Activated gamma-delta T cell treated with Interleukin-2 at 50 U/mL for 16 hours (primary cell): ENCODE results near the gene CDR2L.
"Not testable (repeated sequence)": the region's sequence is repeated elsewhere in the genome, so short reads cannot be mapped to it uniquely, and the experiment has no call there.

Experiments used
- DNase-seq: peaks from one replicate; pipeline ENCODE4 v3.0.0-alpha.2; 2020

Gene CDR2L

GRCh38 chr17:74982663-74983313 lies 4.6 kb upstream of the CDR2L start:
- DNase-seq, result not testable (repeated sequence)

- no peak for DNase-seq
Observed at GRCh38 chr17:74986206-74986576, 1.2 kb upstream of the CDR2L start.

- no peak for DNase-seq
Observed at GRCh38 chr17:74987909-74988711, 678 bp downstream of the CDR2L start.

GRCh38 chr17:74990581-74991105 lies 3.2 kb downstream of the CDR2L start:
- no peak for DNase-seq

- DNase-seq, result no peak
Observed at GRCh38 chr17:74992223-74992622, 4.8 kb downstream of the CDR2L start.

GRCh38 chr17:74994440-74994839 lies 7.0 kb downstream of the CDR2L start:
- no peak for DNase-seq

GRCh38 chr17:74995847-74996246 lies 8.4 kb downstream of the CDR2L start:
- no peak for DNase-seq

GRCh38 chr17:74998783-74999182 lies 11.4 kb downstream of the CDR2L start:
- no peak for DNase-seq

- DNase-seq, result no peak
Observed at GRCh38 chr17:74999523-74999922, 12.1 kb downstream of the CDR2L start.

GRCh38 chr17:75001915-75002843 lies 14.7 kb downstream of the CDR2L start:
- DNase-seq, result no peak

GRCh38 chr17:75003070-75003956 lies 15.9 kb downstream of the CDR2L start:
- DNase-seq, result no peak

- DNase-seq, result no peak
Observed at GRCh38 chr17:75003957-75004355, 16.5 kb downstream of the CDR2L start.

GRCh38 chr17:75004371-75004770 lies 16.9 kb downstream of the CDR2L start:
- no peak for DNase-seq

- DNase-seq, result no peak
Observed at GRCh38 chr17:75005291-75005690, 17.9 kb downstream of the CDR2L start.

- not testable (repeated sequence) for DNase-seq
Observed at GRCh38 chr17:75006084-75006483, 18.7 kb downstream of the CDR2L start.

GRCh38 chr17:75006653-75007052 lies 19.2 kb downstream of the CDR2L start:
- DNase-seq, result no peak

GRCh38 chr17:75008373-75008772 lies 20.9 kb downstream of the CDR2L start:
- DNase-seq, result no peak

- no peak for DNase-seq
Observed at GRCh38 chr17:75009139-75009724, 21.8 kb downstream of the CDR2L start.

- no peak for DNase-seq
Observed at GRCh38 chr17:75010683-75011400, 23.4 kb downstream of the CDR2L start.

- DNase-seq, result no peak
Observed at GRCh38 chr17:75011401-75012095, 24.1 kb downstream of the CDR2L start.

- no peak for DNase-seq
Observed at GRCh38 chr17:75012096-75012345, 24.6 kb downstream of the CDR2L start.
